Measurements from ENCODE around the gene ABHD6.

DNA sequence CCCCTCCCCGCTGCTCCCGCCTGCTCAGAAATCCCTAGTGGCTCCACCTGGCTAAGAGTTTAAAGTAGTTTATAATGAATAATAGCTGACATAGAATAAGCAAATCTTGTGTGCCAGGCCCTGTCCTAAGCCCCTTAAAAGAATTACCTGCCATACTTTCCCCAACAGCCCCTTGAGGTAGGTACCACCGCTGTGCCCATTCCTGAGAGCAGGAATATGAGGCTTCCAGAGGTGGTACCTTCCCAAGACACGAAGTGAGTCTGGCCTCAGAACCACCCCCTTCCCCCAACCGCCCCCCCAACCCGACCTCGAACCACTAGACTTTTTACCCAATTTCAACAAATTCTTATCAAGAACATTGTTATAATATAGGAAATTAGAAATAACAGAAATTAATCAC is 1.2 kb downstream of the ABHD6 start:
- TF ChIP-seq, protein P1, sequence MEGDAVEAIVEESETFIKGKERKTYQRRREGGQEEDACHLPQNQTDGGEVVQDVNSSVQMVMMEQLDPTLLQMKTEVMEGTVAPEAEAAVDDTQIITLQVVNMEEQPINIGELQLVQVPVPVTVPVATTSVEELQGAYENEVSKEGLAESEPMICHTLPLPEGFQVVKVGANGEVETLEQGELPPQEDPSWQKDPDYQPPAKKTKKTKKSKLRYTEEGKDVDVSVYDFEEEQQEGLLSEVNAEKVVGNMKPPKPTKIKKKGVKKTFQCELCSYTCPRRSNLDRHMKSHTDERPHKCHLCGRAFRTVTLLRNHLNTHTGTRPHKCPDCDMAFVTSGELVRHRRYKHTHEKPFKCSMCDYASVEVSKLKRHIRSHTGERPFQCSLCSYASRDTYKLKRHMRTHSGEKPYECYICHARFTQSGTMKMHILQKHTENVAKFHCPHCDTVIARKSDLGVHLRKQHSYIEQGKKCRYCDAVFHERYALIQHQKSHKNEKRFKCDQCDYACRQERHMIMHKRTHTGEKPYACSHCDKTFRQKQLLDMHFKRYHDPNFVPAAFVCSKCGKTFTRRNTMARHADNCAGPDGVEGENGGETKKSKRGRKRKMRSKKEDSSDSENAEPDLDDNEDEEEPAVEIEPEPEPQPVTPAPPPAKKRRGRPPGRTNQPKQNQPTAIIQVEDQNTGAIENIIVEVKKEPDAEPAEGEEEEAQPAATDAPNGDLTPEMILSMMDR (IDR thresholded peaks at IDR 0.05; ENCODE audit: insufficient read depth, low read depth, low read length): no peak
- TF ChIP-seq EZH2 (IDR thresholded peaks at IDR 0.05; ENCODE audit: insufficient read depth, low read length): no peak
